Measurements from ENCODE around the gene BCL2L13.
A peak's percentile ranks its signal among the peaks of the same experiment; 100 is the strongest.

Gene BCL2L13

DNA sequence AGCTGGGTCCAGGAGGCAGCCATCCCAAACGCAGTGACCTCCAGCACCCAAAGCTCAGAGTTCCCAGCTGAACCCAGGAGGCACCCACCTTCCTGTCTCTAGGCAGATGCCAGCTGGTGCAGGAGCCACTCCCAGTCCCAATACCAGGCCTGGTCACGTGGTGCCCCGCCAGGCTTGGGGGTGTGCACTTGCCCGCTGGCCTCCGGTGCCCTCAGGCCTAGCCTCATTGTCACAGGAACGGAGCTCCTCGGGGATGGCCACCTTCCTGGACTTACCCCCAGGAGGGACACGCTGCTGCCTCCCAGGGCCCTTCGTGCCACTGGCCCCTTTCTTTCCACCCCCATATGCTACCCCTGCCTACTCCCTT lies 131.1 kb downstream of the BCL2L13 start:
- H3K4me3 ChIP-seq (ENCODE audit: low read length) = no peak overlapping the region
- H3K9me2 ChIP-seq (replicated peaks; ENCODE audit: insufficient read depth, low read length) = no peaks in the 10 kb centered on the region
- no peak overlapping the region for H3K4me2 ChIP-seq (ENCODE audit: low read depth, low read length)
- no peak overlapping the region for H2AFZ ChIP-seq (ENCODE audit: low read length)
- H3F3A ChIP-seq (ENCODE audit: insufficient read depth, low read length) = no peaks in the 10 kb centered on the region
- peaks cover 6% of the 10 kb centered on the region for H4K20me1 ChIP-seq (ENCODE audit: insufficient read depth, low read length)
- H3K79me2 ChIP-seq (ENCODE audit: low read length) = peaks cover 86% of the 10 kb centered on the region
- no peaks in the 10 kb centered on the region for H3K27me3 ChIP-seq (replicated peaks; ENCODE audit: insufficient read depth, low read length)
- TF ChIP-seq EZH2phosphoT487 (IDR thresholded peaks at IDR 0.05; ENCODE audit: low read length) (no peak), EZH2 (optimal IDR thresholded peaks at IDR 0.05; ENCODE audit: low read depth, low read length) (no peak)
- TF ChIP-seq, protein P1, sequence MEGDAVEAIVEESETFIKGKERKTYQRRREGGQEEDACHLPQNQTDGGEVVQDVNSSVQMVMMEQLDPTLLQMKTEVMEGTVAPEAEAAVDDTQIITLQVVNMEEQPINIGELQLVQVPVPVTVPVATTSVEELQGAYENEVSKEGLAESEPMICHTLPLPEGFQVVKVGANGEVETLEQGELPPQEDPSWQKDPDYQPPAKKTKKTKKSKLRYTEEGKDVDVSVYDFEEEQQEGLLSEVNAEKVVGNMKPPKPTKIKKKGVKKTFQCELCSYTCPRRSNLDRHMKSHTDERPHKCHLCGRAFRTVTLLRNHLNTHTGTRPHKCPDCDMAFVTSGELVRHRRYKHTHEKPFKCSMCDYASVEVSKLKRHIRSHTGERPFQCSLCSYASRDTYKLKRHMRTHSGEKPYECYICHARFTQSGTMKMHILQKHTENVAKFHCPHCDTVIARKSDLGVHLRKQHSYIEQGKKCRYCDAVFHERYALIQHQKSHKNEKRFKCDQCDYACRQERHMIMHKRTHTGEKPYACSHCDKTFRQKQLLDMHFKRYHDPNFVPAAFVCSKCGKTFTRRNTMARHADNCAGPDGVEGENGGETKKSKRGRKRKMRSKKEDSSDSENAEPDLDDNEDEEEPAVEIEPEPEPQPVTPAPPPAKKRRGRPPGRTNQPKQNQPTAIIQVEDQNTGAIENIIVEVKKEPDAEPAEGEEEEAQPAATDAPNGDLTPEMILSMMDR (IDR thresholded peaks at IDR 0.05; ENCODE audit: low read length) = no peak
- no peak overlapping the region for H3K27ac ChIP-seq (ENCODE audit: low read length)
- peaks cover 11% of the 10 kb centered on the region; the same call in 1 of the 2 replicates for H3K4me1 ChIP-seq (ENCODE audit: low read length)
- no peaks in the 10 kb centered on the region for H3K36me3 ChIP-seq (replicated peaks; ENCODE audit: insufficient read depth, low read length)
- H3K9me3 ChIP-seq (replicated peaks; ENCODE audit: insufficient read depth, low read length) = no peaks in the 10 kb centered on the region
- no peak overlapping the region for H3K9ac ChIP-seq (ENCODE audit: low read length)
- DNase-seq = no peak

DNA sequence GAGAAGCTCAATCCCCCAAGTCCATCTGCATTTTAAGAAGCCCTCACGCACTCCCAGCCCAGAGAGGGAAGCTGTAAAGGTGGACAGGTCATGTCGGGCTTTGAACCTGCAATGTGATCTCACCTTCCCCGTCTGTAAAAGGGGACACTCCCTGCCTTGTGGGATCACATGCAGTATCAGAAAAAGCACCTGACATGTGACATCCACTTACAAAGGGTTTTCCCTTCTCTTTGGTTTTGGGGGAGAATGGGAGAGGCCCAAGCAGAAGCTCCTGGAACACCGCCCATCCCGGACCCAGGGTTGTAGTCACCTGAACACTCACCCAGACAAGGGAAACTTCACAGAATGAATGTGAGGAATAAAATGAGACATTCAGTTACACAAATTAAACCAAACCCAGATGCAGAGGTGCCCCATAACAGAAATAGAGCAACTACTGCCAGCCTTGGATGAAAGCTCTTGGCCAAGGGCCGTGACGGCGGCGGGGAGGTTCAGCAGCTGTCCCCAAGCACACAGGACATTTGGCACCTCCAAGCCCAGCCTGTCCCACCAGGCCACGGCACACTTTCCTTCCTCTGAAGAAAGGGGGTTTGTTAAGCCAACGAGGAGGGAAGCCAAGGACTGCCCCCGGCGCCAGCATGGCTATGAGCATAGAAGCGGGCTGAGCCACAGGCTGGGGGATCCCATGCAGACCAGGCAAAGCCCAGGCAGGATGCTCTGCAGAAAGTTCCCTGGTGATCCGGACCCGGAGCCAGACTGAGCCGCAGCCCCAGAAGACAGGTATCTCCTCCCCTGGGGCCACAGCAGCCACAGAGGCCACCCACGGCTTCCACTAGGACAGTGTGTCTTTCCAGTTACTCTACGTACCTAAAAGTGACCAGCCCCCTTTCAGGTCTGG lies 131.9 kb downstream of the BCL2L13 start:
- Histone ChIP-seq H3K36me3 (replicated peaks; ENCODE audit: insufficient read depth, low read length) (no peaks in the 10 kb centered on the region), H3K27me3 (replicated peaks; ENCODE audit: insufficient read depth, low read length) (no peaks in the 10 kb centered on the region), H3K9me2 (replicated peaks; ENCODE audit: insufficient read depth, low read length) (no peaks in the 10 kb centered on the region), H3K79me2 (ENCODE audit: low read length) (peaks cover 79% of the 10 kb centered on the region), H3K27ac (ENCODE audit: low read length) (no peak overlapping the region), H3K4me2 (ENCODE audit: low read depth, low read length) (no peak overlapping the region), H3K4me3 (ENCODE audit: low read length) (no peak overlapping the region), H2AFZ (ENCODE audit: low read length) (no peak overlapping the region), H3K4me1 (ENCODE audit: low read length) (peaks cover 11% of the 10 kb centered on the region; the same call in 1 of the 2 replicates), H3K9me3 (replicated peaks; ENCODE audit: insufficient read depth, low read length) (no peaks in the 10 kb centered on the region), H4K20me1 (ENCODE audit: insufficient read depth, low read length) (peaks cover 6% of the 10 kb centered on the region), H3K9ac (ENCODE audit: low read length) (no peak overlapping the region), H3F3A (ENCODE audit: insufficient read depth, low read length) (no peaks in the 10 kb centered on the region)
- no peak for DNase-seq
- TF ChIP-seq EZH2phosphoT487 (IDR thresholded peaks at IDR 0.05; ENCODE audit: low read length) (no peak), EZH2 (optimal IDR thresholded peaks at IDR 0.05; ENCODE audit: low read depth, low read length) (no peak)
- TF ChIP-seq, protein P1 (IDR thresholded peaks at IDR 0.05; ENCODE audit: low read length) = no peak

DNA sequence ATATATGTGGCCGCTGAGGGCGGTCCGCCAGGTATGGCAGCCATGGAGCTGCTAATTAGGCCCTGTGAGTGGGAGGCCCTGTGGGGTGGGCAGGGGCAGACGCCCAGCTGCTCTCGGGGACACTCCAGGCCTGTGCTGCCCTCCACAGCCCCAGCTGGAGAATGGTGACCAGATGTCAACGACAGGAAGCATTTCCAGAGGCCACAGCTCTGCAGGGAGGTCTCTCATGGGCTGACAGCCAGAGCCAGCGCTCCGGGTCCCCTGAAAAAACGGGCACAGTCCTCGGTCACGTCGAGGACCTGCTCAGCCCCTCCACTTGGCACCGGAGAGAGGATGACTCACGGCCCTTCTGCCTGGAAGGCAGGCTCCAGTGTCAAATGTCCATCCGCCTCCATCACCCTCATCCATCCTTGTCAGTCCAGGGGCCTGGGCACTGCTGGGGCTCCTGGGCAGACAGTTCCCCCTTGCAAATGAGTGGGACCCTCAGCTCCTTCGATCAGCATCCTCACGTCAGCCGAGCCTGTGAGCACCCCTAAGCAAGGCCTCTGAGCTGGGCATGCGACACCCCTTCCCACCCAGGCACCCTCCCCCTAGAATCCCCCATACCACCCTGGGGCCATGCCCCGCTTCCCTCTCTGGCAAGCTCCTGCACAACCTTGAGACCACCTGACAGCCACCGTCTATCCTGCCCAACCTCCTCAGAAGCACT lies 133.8 kb downstream of the BCL2L13 start:
- Histone ChIP-seq H3K36me3 (replicated peaks; ENCODE audit: insufficient read depth, low read length) (no peaks in the 10 kb centered on the region), H3K27ac (ENCODE audit: low read length) (no peak overlapping the region), H3K9ac (ENCODE audit: low read length) (no peak overlapping the region), H3K79me2 (ENCODE audit: low read length) (peaks cover 65% of the 10 kb centered on the region), H3K4me3 (ENCODE audit: low read length) (no peak overlapping the region; the same call in 1 of the 2 replicates), H3K27me3 (replicated peaks; ENCODE audit: insufficient read depth, low read length) (no peaks in the 10 kb centered on the region), H4K20me1 (ENCODE audit: insufficient read depth, low read length) (peaks cover 6% of the 10 kb centered on the region), H3K9me2 (replicated peaks; ENCODE audit: insufficient read depth, low read length) (no peaks in the 10 kb centered on the region), H3K4me2 (ENCODE audit: low read depth, low read length) (peak overlapping the region; percentile 97; the same call in 1 of the 2 replicates), H3K4me1 (ENCODE audit: low read length) (peaks cover 11% of the 10 kb centered on the region; the same call in 1 of the 2 replicates), H3K9me3 (replicated peaks; ENCODE audit: insufficient read depth, low read length) (no peaks in the 10 kb centered on the region), H2AFZ (ENCODE audit: low read length) (no peak overlapping the region), H3F3A (ENCODE audit: insufficient read depth, low read length) (peaks cover 8% of the 10 kb centered on the region)
- TF ChIP-seq EZH2 (optimal IDR thresholded peaks at IDR 0.05; ENCODE audit: low read depth, low read length) (no peak), EZH2phosphoT487 (IDR thresholded peaks at IDR 0.05; ENCODE audit: low read length) (no peak)
- TF ChIP-seq, protein P1 (IDR thresholded peaks at IDR 0.05; ENCODE audit: low read length) = no peak
- no peak for DNase-seq

Data from MM.1S (cell line).